ENCODE measurements around the gene SPDYC. TPM values are rescaled to one million over a fixed set of nuclear protein-coding genes. Genes with fewer than 3 reads are reported as not detected.

SPDYC gene
- total and polyA plus RNA-seq, 9 of the 15 experiments (the other 6 are each of a cell fraction or from before 2014, with no cell fraction given) = 4.4 to 18.8 (median 9.2) TPM

- TF ChIP-seq ZNF318 (IDR thresholded peaks at IDR 0.05; ENCODE audit: borderline replicate concordance in 1 of 2, low read depth in 1 of 2) = no peak
- TF ChIP-seq ZNF23 (CRISPR knock-in tag; IDR thresholded peaks at IDR 0.05) = no peak
- TF ChIP-seq XRCC4 (IDR thresholded peaks at IDR 0.05; ENCODE audit: extremely low read depth, insufficient read depth, insufficient read length) = no peak
- TF ChIP-seq OTX1 (CRISPR knock-in tag; IDR thresholded peaks at IDR 0.05) = no peak
- no peak for TF ChIP-seq ZKSCAN1 (IDR thresholded peaks at IDR 0.05; ENCODE audit: low read depth, low read length)
- no peak for TF ChIP-seq C11orf30 (IDR thresholded peaks at IDR 0.05; ENCODE audit: low read depth)
- no peak for TF ChIP-seq RBM34 (IDR thresholded peaks at IDR 0.05; ENCODE audit: borderline replicate concordance, insufficient read depth, low read length)
- TF ChIP-seq ZSCAN29 (IDR thresholded peaks at IDR 0.05) = no peak
- TF ChIP-seq, protein P1, sequence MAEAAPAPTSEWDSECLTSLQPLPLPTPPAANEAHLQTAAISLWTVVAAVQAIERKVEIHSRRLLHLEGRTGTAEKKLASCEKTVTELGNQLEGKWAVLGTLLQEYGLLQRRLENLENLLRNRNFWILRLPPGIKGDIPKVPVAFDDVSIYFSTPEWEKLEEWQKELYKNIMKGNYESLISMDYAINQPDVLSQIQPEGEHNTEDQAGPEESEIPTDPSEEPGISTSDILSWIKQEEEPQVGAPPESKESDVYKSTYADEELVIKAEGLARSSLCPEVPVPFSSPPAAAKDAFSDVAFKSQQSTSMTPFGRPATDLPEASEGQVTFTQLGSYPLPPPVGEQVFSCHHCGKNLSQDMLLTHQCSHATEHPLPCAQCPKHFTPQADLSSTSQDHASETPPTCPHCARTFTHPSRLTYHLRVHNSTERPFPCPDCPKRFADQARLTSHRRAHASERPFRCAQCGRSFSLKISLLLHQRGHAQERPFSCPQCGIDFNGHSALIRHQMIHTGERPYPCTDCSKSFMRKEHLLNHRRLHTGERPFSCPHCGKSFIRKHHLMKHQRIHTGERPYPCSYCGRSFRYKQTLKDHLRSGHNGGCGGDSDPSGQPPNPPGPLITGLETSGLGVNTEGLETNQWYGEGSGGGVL (CRISPR knock-in tag; IDR thresholded peaks at IDR 0.05) = no peak
- no peak for TF ChIP-seq PYGO2 (tag; IDR thresholded peaks at IDR 0.05)
- no peak for TF ChIP-seq TGIF2 (CRISPR knock-in tag; IDR thresholded peaks at IDR 0.05)
- TF ChIP-seq, protein P2, sequence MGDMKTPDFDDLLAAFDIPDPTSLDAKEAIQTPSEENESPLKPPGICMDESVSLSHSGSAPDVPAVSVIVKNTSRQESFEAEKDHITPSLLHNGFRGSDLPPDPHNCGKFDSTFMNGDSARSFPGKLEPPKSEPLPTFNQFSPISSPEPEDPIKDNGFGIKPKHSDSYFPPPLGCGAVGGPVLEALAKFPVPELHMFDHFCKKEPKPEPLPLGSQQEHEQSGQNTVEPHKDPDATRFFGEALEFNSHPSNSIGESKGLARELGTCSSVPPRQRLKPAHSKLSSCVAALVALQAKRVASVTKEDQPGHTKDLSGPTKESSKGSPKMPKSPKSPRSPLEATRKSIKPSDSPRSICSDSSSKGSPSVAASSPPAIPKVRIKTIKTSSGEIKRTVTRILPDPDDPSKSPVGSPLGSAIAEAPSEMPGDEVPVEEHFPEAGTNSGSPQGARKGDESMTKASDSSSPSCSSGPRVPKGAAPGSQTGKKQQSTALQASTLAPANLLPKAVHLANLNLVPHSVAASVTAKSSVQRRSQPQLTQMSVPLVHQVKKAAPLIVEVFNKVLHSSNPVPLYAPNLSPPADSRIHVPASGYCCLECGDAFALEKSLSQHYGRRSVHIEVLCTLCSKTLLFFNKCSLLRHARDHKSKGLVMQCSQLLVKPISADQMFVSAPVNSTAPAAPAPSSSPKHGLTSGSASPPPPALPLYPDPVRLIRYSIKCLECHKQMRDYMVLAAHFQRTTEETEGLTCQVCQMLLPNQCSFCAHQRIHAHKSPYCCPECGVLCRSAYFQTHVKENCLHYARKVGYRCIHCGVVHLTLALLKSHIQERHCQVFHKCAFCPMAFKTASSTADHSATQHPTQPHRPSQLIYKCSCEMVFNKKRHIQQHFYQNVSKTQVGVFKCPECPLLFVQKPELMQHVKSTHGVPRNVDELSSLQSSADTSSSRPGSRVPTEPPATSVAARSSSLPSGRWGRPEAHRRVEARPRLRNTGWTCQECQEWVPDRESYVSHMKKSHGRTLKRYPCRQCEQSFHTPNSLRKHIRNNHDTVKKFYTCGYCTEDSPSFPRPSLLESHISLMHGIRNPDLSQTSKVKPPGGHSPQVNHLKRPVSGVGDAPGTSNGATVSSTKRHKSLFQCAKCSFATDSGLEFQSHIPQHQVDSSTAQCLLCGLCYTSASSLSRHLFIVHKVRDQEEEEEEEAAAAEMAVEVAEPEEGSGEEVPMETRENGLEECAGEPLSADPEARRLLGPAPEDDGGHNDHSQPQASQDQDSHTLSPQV (IDR thresholded peaks at IDR 0.05) = no peak; the same call in none of the 2 replicates
Observed at GRCh38 chr11:65170058-65170534, at the start of gene SPDYC (continued).
